IMR-90 (cell line): ENCODE results near the gene PDC. TPM values are rescaled to one million over a fixed set of nuclear protein-coding genes. Genes with fewer than 3 reads are reported as not detected.

Source experiments
- ATAC-seq: fragments of 200-7000 bp; cut with Tn5 transposase; 2 replicates; pipeline ENCODE4 v1.9.1; 2020; ENCODE audit warnings: low read depth, mild to moderate bottlenecking, moderate library complexity
- BruUV-seq: library from RNA; stranded (reverse); fragments of 400-500 nt; replicated peaks from 2 replicates; lab custom pipeline; 2021; lab: Mats Ljungman, UMichigan
- CTCF ChIA-PET: fragments of 300-600 bp; formaldehyde crosslinking; extraction: SDS; loops from one replicate; lab custom pipeline; 2021; ENCODE audit warnings: antibody characterized with exemption; lab: Yijun Ruan, JAX
- POLR2A ChIA-PET: fragments of 300-600 bp; sonication (Branson Sonifier 250); formaldehyde crosslinking; loops from one replicate; lab custom pipeline; 2022; ENCODE audit warnings: antibody characterized with exemption; ENCODE audit not compliant: unreplicated experiment; lab: Charles Lee
- DNase-seq: peaks from one replicate; pipeline ENCODE4 v3.0.0; 2013
- H2AFZ ChIP-seq: replicated peaks from 2 replicates; pipeline ENCODE3; 2013; ENCODE audit warnings: low read length, mild to moderate bottlenecking; ENCODE audit not compliant: poor library complexity
- H2AK5ac ChIP-seq: 2 replicates; pipeline ENCODE4 v1.6.1; 2013; ENCODE audit warnings: low read depth, low read length, inconsistent platforms
- H2AK9ac ChIP-seq: replicated peaks from 2 replicates; pipeline ENCODE3; 2013; ENCODE audit warnings: mild to moderate bottlenecking, low read depth, low read length, moderate library complexity; ENCODE audit not compliant: poor library complexity
- H2BK120ac ChIP-seq: 2 replicates; pipeline ENCODE4 v1.6.1; 2013; ENCODE audit warnings: low read depth, low read length, inconsistent platforms
- H2BK15ac ChIP-seq: 3 replicates; pipeline ENCODE4 v1.6.1; 2013; ENCODE audit warnings: low read depth, low read length, inconsistent platforms
- H2BK20ac ChIP-seq: 2 replicates; pipeline ENCODE4 v1.6.1; 2013; ENCODE audit warnings: low read depth, mild to moderate bottlenecking, inconsistent platforms, low read length, moderate library complexity
- H2BK5ac ChIP-seq: 2 replicates; pipeline ENCODE4 v1.6.1; 2013; ENCODE audit warnings: mild to moderate bottlenecking, low read depth, low read length, inconsistent platforms; ENCODE audit not compliant: poor library complexity, severe bottlenecking
- H3K14ac ChIP-seq: replicated peaks from 2 replicates; pipeline ENCODE4 v1.6.1; 2013; ENCODE audit warnings: low read depth, low read length, inconsistent platforms
- H3K18ac ChIP-seq: 2 replicates; pipeline ENCODE4 v1.6.1; 2013; ENCODE audit warnings: low read depth, low read length, control low read depth
- H3K23ac ChIP-seq: 2 replicates; pipeline ENCODE4 v1.6.1; 2013; ENCODE audit warnings: low read depth, low read length, inconsistent platforms
- H3K27ac ChIP-seq: 2 replicates; pipeline ENCODE4 v1.5.1; 2013; ENCODE audit warnings: mild to moderate bottlenecking, control low read depth, low read length; ENCODE audit not compliant: insufficient read depth
- H3K27me3 ChIP-seq: 2 replicates; pipeline ENCODE4 v1.6.1; 2013; ENCODE audit warnings: low read length; ENCODE audit not compliant: control insufficient read depth, insufficient read depth
- H3K36me3 ChIP-seq: 2 replicates; pipeline ENCODE4 v1.6.1; 2013; ENCODE audit warnings: low read length, mixed read lengths; ENCODE audit not compliant: control insufficient read depth, insufficient read depth
- H3K4ac ChIP-seq: 2 replicates; pipeline ENCODE4 v1.6.1; 2013; ENCODE audit warnings: low read depth, low read length, inconsistent platforms
- H3K4me1 ChIP-seq: 2 replicates; pipeline ENCODE4 v1.6.1; 2013; ENCODE audit warnings: low read length, mixed read lengths; ENCODE audit not compliant: control insufficient read depth, insufficient read depth
- H3K4me2 ChIP-seq: 2 replicates; pipeline ENCODE4 v1.6.1; 2013; ENCODE audit warnings: low read depth, mild to moderate bottlenecking, control low read depth, low read length, moderate library complexity
- H3K4me3 ChIP-seq: 2 replicates; pipeline ENCODE4 v1.5.1; 2013; ENCODE audit warnings: low read depth, mild to moderate bottlenecking, control low read depth, low read length, moderate library complexity; ENCODE audit not compliant: insufficient read depth
- H3K56ac ChIP-seq: 2 replicates; pipeline ENCODE4 v1.6.1; 2013; ENCODE audit warnings: low read length, inconsistent platforms; ENCODE audit not compliant: insufficient read depth; ENCODE audit errors: extremely low read depth
- H3K79me1 ChIP-seq, 2 experiments: 2 replicates each; pipeline ENCODE4 v1.6.1; 2013; ENCODE audit warnings: low read length in 2 of 2, inconsistent platforms in 1 of 2, low read depth in 1 of 2
- H3K9ac ChIP-seq: 2 replicates; pipeline ENCODE4 v1.6.1; 2013; ENCODE audit warnings: low read depth, low read length, control low read depth
- H3K9me1 ChIP-seq: 2 replicates; pipeline ENCODE4 v1.6.1; 2013; ENCODE audit warnings: low read length, inconsistent platforms; ENCODE audit not compliant: insufficient read depth
- H3K9me3 ChIP-seq: 2 replicates; pipeline ENCODE4 v1.6.1; 2013; ENCODE audit warnings: low read length; ENCODE audit not compliant: control insufficient read depth, insufficient read depth
- H4K20me1 ChIP-seq: 2 replicates; pipeline ENCODE4 v1.6.1; 2013; ENCODE audit warnings: low read length, inconsistent platforms; ENCODE audit not compliant: insufficient read depth
- H4K5ac ChIP-seq: 2 replicates; pipeline ENCODE4 v1.6.1; 2013; ENCODE audit warnings: mild to moderate bottlenecking, low read depth, low read length, control low read depth
- H4K8ac ChIP-seq, 2 experiments: 2 replicates each; pipeline ENCODE4 v1.6.1; 2013; ENCODE audit warnings: low read depth in 2 of 2, low read length in 2 of 2, control low read depth in 1 of 2, inconsistent platforms in 1 of 2
- H4K91ac ChIP-seq: 2 replicates; pipeline ENCODE4 v1.6.1; 2013; ENCODE audit warnings: low read depth, low read length, inconsistent platforms; ENCODE audit not compliant: insufficient read depth
- BHLHE40 ChIP-seq: fragments of 150-350 bp; IDR thresholded peaks from 2 replicates; pipeline ENCODE4 v1.6.1; 2016; ENCODE audit warnings: mild to moderate bottlenecking, low read depth, low read length
- CEBPB ChIP-seq: IDR thresholded peaks from 2 replicates; pipeline ENCODE4 v1.6.1; 2012; ENCODE audit warnings: low read depth, low read length, improper control_type of control experiment
- MAFK ChIP-seq: IDR thresholded peaks from 2 replicates; pipeline ENCODE4 v1.6.1; 2012; ENCODE audit warnings: low read depth, low read length, improper control_type of control experiment
- MAZ ChIP-seq: IDR thresholded peaks from 2 replicates; pipeline ENCODE4 v1.6.1; 2012; ENCODE audit warnings: low read depth, mild to moderate bottlenecking, low read length, improper control_type of control experiment, moderate library complexity, borderline replicate concordance
- RAD21 ChIP-seq: IDR thresholded peaks from 2 replicates; pipeline ENCODE4 v1.6.1; 2012; ENCODE audit warnings: low read length, improper control_type of control experiment
- RFX5 ChIP-seq: IDR thresholded peaks from 2 replicates; pipeline ENCODE4 v1.8.0; 2012; ENCODE audit warnings: low read depth, mild to moderate bottlenecking, low read length, moderate library complexity
- WGBS, 2 experiments: methylation state at CpG; one replicate each; pipeline versions ENCODE4 v1.1.5 to v1.1.7; 2013; ENCODE audit warnings: missing lambda C conversion rate in 2 of 2; ENCODE audit not compliant: insufficient read length in 1 of 2; ENCODE audit errors: extremely low coverage in 2 of 2; 5-methylcytosine and 5-hydroxymethylcytosine counted together
- dilution Hi-C: fragments of 300-500 bp; cut with HindIII; formaldehyde crosslinking; loops from one replicate; pipeline ENCODE4 v1.14.3; 2018; ENCODE audit warnings: low sequenced_read_pairs; ENCODE audit not compliant: unreplicated experiment
- in situ Hi-C: fragments of 300-500 bp; cut with MboI; formaldehyde crosslinking; loops from 3 replicates; pipeline ENCODE4 v1.14.3; 2019; ENCODE audit warnings: low sequenced_read_pairs, inconsistent platforms, mixed read lengths
- intact Hi-C: fragments of 100-400 bp; cut with micrococcal nuclease; formaldehyde crosslinking; loops from 2 replicates; pipeline ENCODE4 v1.10.0; 2022
- polyA plus RNA-seq, 3 experiments: library from polyadenylated mRNA; depleted of rRNA; stranded (reverse); fragments of >200 nt; gene quantifications; 2 replicates each; pipeline ENCODE4 v1.2.3, GENCODE V29; 2012; ENCODE audit warnings: low replicate concordance in 1 of 3
- total RNA-seq: library from RNA; depleted of rRNA; stranded (reverse); fragments of >200 nt; gene quantifications from 2 replicates; pipeline ENCODE4 v1.2.3, GENCODE V29; 2012
- TF ChIP-seq, protein P1 (sequence below): fragments of 150-350 bp; IDR thresholded peaks from 2 replicates; pipeline ENCODE4 v1.6.1; 2016; ENCODE audit warnings: low read depth, mild to moderate bottlenecking, low read length, moderate library complexity, borderline replicate concordance
- TF ChIP-seq, protein P2 (sequence below): conservative IDR thresholded peaks from 2 replicates; pipeline ENCODE4 v1.5.1; 2012; ENCODE audit warnings: mild to moderate bottlenecking, low read depth, low read length, improper control_type of control experiment

The PDC gene
- total and polyA plus RNA-seq, 2 of the 4 experiments (the other 2 are of a cell fraction), result not detected

DNA sequence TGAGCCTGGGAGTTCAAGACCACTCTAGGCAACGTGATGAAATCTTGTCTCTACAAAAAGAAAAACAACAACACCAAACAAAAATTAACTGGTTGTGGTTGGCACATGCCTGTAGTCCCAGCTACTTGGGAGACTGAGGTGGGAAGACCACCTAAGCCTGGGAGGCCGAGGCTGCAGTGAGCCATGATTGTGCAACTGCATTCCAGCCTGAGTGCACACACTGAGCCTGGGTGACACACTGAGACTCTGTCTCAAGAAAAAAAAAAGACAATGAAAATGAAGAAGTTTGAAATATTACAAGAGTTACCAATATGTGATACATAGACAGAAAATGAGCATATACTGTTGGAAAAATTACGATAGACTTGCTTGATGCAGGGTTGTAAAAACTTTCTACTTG is 31.9 kb downstream of the PDC start:
- ATAC-seq (no peak), DNase-seq (no peak)
- Histone ChIP-seq H3K4ac (no peak overlapping the region), H4K8ac (no peak overlapping the region), H2AK9ac (no peak overlapping the region), H3K9ac (no peak overlapping the region), H3K23ac (no peak overlapping the region), H2AFZ (no peak overlapping the region), H2BK20ac (no peak overlapping the region), H4K91ac (no peak overlapping the region), H2AK5ac (no peak overlapping the region), H3K27me3 (no peaks in the 10 kb centered on the region), H3K18ac (no peak overlapping the region), H2BK15ac (no peak overlapping the region), H2BK5ac (no peak overlapping the region), H4K5ac (no peak overlapping the region), H3K4me3 (no peak overlapping the region), H3K9me3 (no peaks in the 10 kb centered on the region), H3K14ac (no peak overlapping the region), H2BK120ac (no peak overlapping the region), H3K9me1 (no peaks in the 10 kb centered on the region), H4K20me1 (no peaks in the 10 kb centered on the region), H3K4me1 (peaks cover 2% of the 10 kb centered on the region; the same call in 1 of the 2 replicates), H3K4me2 (no peak overlapping the region), H3K79me1 (no peaks in the 10 kb centered on the region), H3K56ac (no peak overlapping the region), H3K36me3 (no peaks in the 10 kb centered on the region), H3K27ac (no peak overlapping the region)
- WGBS, 2 experiments, result no CpG with 5 or more reads among the region's 3 CpGs
- in situ Hi-C loops (no loop called here), intact Hi-C loops (no loop called here), dilution Hi-C loops (no loop called here)
- POLR2A ChIA-PET, result no interaction called here
- TF ChIP-seq, protein P1, sequence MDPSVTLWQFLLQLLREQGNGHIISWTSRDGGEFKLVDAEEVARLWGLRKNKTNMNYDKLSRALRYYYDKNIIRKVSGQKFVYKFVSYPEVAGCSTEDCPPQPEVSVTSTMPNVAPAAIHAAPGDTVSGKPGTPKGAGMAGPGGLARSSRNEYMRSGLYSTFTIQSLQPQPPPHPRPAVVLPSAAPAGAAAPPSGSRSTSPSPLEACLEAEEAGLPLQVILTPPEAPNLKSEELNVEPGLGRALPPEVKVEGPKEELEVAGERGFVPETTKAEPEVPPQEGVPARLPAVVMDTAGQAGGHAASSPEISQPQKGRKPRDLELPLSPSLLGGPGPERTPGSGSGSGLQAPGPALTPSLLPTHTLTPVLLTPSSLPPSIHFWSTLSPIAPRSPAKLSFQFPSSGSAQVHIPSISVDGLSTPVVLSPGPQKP, result no peak
- TF ChIP-seq RFX5, result no peak
- TF ChIP-seq, protein P2, sequence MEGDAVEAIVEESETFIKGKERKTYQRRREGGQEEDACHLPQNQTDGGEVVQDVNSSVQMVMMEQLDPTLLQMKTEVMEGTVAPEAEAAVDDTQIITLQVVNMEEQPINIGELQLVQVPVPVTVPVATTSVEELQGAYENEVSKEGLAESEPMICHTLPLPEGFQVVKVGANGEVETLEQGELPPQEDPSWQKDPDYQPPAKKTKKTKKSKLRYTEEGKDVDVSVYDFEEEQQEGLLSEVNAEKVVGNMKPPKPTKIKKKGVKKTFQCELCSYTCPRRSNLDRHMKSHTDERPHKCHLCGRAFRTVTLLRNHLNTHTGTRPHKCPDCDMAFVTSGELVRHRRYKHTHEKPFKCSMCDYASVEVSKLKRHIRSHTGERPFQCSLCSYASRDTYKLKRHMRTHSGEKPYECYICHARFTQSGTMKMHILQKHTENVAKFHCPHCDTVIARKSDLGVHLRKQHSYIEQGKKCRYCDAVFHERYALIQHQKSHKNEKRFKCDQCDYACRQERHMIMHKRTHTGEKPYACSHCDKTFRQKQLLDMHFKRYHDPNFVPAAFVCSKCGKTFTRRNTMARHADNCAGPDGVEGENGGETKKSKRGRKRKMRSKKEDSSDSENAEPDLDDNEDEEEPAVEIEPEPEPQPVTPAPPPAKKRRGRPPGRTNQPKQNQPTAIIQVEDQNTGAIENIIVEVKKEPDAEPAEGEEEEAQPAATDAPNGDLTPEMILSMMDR, result no peak
- no peak for TF ChIP-seq MAZ
- TF ChIP-seq MAFK, result no peak
- peak; percentile 70 for TF ChIP-seq CEBPB
- no peak for TF ChIP-seq BHLHE40
- TF ChIP-seq RAD21, result no peak
- CTCF ChIA-PET, result no interaction called here
- BruUV-seq, result no TSS peak
